GM12875 (cell line): ENCODE results near the gene PTX4.
A peak's percentile ranks its signal among the peaks of the same experiment; 100 is the strongest.

ENCODE experiments used
- H3K4me3 ChIP-seq: one replicate; pipeline ENCODE4 v1.5.1; 2011; ENCODE audit warnings: low read depth, low read length, control low read depth
- TF ChIP-seq, protein P1 (sequence below): IDR thresholded peaks from 2 replicates; pipeline ENCODE4 v1.5.1; 2011; ENCODE audit warnings: low read depth, mild to moderate bottlenecking, control low read depth, inconsistent platforms, low read length, moderate library complexity, borderline replicate concordance; ENCODE audit not compliant: insufficient read depth

PTX4 gene

DNA sequence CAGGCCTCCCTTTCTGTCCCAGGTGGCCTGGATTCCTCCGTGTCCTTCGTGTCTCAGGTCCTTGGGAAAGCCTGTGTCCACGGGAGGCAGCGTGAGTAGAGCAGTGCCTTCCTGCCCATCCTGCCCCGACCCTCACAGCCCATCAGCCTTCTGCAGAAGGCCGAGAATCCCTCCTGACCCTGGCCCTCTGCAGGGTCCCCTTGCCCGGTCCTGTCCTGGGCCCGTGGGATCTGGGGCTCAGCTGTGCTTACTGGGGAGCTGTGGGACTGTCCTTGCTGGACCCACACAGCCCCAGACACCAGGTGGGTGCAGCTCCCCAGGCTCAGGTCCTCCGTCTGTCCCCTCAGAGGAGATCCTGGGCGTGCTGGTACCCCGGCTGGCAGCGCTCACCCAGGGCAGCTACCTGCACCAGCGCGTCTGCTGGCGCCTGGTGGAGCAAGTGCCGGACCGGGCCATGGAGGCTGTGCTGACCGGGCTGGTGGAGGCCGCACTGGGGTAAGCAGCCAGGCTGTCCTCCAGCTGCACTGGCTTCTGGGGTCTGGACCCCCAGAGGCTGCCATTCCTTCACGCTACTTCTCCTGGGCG is 8.4 kb upstream of the PTX4 start:
- TF ChIP-seq, protein P1, sequence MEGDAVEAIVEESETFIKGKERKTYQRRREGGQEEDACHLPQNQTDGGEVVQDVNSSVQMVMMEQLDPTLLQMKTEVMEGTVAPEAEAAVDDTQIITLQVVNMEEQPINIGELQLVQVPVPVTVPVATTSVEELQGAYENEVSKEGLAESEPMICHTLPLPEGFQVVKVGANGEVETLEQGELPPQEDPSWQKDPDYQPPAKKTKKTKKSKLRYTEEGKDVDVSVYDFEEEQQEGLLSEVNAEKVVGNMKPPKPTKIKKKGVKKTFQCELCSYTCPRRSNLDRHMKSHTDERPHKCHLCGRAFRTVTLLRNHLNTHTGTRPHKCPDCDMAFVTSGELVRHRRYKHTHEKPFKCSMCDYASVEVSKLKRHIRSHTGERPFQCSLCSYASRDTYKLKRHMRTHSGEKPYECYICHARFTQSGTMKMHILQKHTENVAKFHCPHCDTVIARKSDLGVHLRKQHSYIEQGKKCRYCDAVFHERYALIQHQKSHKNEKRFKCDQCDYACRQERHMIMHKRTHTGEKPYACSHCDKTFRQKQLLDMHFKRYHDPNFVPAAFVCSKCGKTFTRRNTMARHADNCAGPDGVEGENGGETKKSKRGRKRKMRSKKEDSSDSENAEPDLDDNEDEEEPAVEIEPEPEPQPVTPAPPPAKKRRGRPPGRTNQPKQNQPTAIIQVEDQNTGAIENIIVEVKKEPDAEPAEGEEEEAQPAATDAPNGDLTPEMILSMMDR, result no peak
- no peak overlapping the region for H3K4me3 ChIP-seq

DNA sequence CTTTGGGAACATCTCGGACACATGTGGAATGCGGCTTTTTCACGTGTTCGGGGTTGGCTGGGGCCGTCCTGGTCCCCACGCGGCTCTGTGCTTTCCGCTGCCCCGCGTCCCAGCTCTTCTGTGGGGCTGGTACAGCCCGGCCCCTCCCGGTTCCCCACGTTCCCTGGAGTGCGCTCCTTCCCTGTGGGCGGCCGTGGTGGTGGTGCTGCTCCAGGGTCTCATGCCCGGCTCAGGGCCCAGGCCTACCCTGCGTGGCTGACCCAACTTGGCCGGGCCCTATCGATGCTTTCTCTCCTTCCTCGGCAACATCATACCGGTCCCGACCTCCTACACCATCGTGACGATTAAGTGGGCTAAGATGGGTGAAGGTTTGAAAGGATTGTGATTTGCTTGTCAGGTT is 7.7 kb upstream of the PTX4 start:
- H3K4me3 ChIP-seq, result no peak overlapping the region
- TF ChIP-seq, protein P1, result no peak

DNA sequence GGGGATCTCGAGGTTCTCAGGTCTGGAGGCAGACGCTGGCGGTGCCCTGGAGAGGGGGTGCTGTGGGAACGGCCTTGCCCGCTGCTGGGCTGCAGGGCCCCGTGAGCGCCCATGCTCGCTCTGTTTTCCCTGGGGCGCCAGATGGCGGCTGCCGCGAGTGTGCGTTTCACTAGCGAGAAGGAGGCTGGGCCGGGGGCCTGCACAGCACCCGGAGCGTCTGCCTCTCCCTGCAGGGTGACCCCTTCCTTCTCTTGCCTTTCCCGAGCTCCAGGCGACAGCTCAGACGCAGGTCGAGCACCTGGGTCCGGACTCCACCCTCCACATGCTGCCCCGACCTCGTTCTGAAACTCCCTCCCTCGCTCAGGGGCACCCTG is 7.1 kb upstream of the PTX4 start:
- TF ChIP-seq, protein P1, result no peak
- H3K4me3 ChIP-seq, result no peak overlapping the region

DNA sequence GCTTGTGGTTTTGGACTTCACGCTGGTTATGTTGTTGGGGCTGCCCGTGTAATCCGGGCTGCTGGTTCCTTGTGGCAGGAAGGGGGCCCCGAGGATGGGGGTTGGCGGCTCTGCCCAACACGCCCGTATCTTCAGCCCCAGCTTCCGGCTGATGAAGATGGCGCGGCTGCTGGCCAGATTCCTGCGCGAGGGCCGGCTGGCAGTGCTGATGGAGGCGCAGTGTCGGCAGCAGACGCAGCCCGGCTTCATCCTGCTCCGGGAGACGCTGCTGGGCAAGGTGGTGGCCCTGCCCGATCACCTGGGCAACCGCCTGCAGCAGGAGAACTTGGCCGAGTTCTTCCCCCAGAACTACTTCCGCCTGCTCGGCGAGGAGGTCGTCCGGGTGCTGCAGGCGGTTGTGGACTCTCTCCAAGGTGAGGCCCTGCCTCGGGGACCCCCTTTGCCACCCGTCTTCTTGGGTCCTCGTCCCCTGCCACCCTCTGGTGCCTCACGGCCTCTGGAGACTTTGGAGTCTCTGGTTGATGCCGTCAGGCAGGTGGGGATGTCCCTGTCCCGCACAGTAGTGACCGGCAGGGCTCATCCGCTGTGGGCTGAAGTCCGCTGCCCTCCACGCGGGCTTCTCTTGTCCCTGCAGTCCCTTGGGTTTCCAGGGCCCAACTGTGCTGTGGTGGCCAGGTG is 6.6 kb upstream of the PTX4 start:
- TF ChIP-seq, protein P1, result no peak

DNA sequence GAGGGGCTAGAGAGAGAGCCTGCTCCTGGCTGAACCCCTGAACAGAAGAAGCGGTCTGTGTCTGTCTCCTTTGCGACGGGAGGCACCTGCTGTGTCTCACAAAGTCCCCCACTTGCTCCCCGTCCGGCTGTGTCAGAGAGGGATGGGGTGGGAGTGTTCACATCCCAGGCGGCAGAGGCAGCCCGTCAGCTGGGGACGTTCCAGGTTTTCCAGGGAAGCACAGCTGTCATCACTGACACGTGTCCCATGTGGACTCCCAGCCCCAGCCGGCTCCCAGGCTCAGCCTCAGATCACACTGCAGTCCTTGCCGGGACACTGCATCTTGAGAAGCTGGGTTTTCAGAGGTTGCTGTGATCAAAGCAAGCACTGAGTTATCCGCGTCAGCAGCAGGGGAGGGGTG is 6.0 kb upstream of the PTX4 start:
- TF ChIP-seq, protein P1, result no peak
- no peak overlapping the region for H3K4me3 ChIP-seq

More for the DNA sequence above, 6.6 kb upstream of the PTX4 start:
- H3K4me3 ChIP-seq, result no peak overlapping the region

DNA sequence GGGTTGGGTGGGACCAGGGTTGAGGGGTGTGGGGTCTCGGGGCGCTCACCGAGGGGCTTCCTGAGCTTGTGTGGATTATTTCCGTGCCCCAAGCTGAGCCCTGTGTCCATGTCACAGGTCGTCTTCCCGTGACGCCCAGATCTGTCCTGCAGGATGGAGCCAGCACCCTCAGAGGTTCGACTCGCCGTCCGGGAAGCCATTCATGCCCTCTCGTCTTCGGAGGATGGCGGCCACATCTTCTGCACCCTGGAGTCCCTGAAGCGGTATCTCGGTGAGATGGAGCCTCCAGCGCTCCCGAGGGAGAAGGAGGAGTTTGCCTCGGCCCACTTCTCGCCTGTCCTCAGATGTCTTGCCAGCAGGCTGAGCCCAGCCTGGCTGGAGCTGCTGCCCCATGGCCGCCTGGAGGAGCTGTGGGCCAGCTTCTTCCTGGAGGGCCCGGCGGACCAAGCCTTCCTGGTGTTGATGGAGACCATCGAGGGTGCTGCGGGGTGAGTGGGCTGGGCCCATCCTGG is 5.4 kb upstream of the PTX4 start:
- TF ChIP-seq, protein P1, result peak; percentile 24; the same call in 1 of the 2 replicates
- peak overlapping the region; percentile 77 for H3K4me3 ChIP-seq

DNA sequence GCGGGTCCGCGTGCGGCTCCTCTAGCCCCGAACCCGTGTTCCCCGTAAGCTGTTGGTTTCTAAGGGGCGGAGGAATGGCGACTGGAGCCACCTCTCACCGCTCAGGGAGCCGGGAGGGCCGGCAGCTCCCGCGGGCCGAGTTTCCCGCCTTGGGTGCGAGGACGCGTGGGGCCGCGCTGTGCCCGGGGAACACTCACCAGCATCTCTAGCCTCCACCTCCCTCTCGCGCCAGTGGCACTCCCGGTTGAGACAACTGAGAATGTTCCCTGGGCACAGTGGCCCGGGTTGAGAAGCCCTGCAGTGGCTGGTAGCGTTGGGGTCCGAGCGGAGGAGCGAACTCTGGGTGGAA is 5.0 kb upstream of the PTX4 start:
- H3K4me3 ChIP-seq, result peak overlapping the region; percentile 77
- TF ChIP-seq, protein P1, result no peak
